ENCODE measurements around the gene KANSL1.
"Not testable (repeated sequence)": the region's sequence is repeated elsewhere in the genome, so short reads cannot be mapped to it uniquely, and the experiment has no call there.

Gene KANSL1

GRCh38 chr17:46011711-46012505 lies 181.3 kb downstream of the KANSL1 start:
- no peak for DNase-seq

GRCh38 chr17:46010597-46011186 lies 182.5 kb downstream of the KANSL1 start:
- DNase-seq = no peak

- no peak for DNase-seq
Observed at GRCh38 chr17:46009681-46010596, 183.3 kb downstream of the KANSL1 start.

- no peak for DNase-seq
Observed at GRCh38 chr17:46008591-46008990, 184.6 kb downstream of the KANSL1 start.

- DNase-seq = no peak
Observed at GRCh38 chr17:46007461-46007965, 185.7 kb downstream of the KANSL1 start.

GRCh38 chr17:46006082-46006481 lies 187.1 kb downstream of the KANSL1 start:
- DNase-seq = not testable (repeated sequence)

- DNase-seq = no peak
Observed at GRCh38 chr17:46003907-46004748, 189.1 kb downstream of the KANSL1 start.

- no peak for DNase-seq
Observed at GRCh38 chr17:46002973-46003316, 190.3 kb downstream of the KANSL1 start.

GRCh38 chr17:46002311-46002972 lies 190.8 kb downstream of the KANSL1 start:
- peak; percentile 63 to 77 for DNase-seq

GRCh38 chr17:46001390-46002310 lies 191.6 kb downstream of the KANSL1 start:
- no peak for DNase-seq

GRCh38 chr17:46000757-46001156 lies 192.5 kb downstream of the KANSL1 start:
- no peak for DNase-seq

- no peak for DNase-seq
Observed at GRCh38 chr17:46000292-46000691, 192.9 kb downstream of the KANSL1 start.

- DNase-seq = no peak
Observed at GRCh38 chr17:45999900-46000290, 193.3 kb downstream of the KANSL1 start.

GRCh38 chr17:45998987-45999899 lies 194.0 kb downstream of the KANSL1 start, which contains the start of gene STH:
TSS of gene STH (plus strand) at chr17:45999250. CDS start at chr17:45999280, 30 bp downstream.
- DNase-seq = no peak

- DNase-seq = no peak
Observed at GRCh38 chr17:45997624-45998023, 195.6 kb downstream of the KANSL1 start.

- DNase-seq = no peak
Observed at GRCh38 chr17:45997166-45997565, 196.1 kb downstream of the KANSL1 start.

- DNase-seq = no peak
Observed at GRCh38 chr17:45996282-45996937, 196.8 kb downstream of the KANSL1 start.

- DNase-seq = no peak
Observed at GRCh38 chr17:45995627-45996270, 197.5 kb downstream of the KANSL1 start.
